ENCODE data around the gene VPS13D. TPM values are rescaled to one million over a fixed set of nuclear protein-coding genes. Genes with fewer than 3 reads are reported as not detected.

VPS13D gene
- total and polyA plus RNA-seq, 2 of the 4 experiments (the other 2 are of a cell fraction), result 9.0 to 16.3 TPM

DNA sequence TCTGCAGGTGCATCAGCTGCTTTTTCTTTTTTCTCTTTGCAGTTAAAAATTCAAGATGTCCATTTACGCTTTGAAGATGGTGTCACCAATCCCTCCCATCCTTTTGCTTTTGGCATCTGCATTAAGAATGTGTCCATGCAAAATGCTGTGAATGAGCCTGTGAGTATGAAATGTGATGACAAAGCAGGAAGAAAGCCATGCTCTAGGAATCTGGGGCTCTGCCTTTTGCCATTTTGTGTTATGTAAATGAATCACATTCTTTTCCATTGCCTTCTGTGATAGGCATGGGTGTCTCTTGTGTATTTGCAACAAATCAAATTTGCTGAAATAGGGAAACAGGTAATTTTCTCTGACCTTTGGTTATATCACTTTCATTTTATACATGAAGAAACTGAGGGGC lies 19.4 kb downstream of the VPS13D start:
- H3K14ac ChIP-seq (replicated peaks; ENCODE audit: low read depth, low read length), result no peak overlapping the region
- ChIA-PET CTCF (interaction anchor here (0.7 kb wide), 1 partner anchor 24 kb away, joined by 3 read pairs; no protein-coding TSS in a partner anchor), POLR2A (ENCODE audit: unreplicated experiment) (no interaction called here)
- no peak overlapping the region for H3K4me2 ChIP-seq (ENCODE audit: low read depth, low read length)
- DNase-seq, result peak; percentile 58
- no peak overlapping the region for H3K18ac ChIP-seq (ENCODE audit: low read depth, low read length)
- no peak overlapping the region for H2AK5ac ChIP-seq (ENCODE audit: low read depth, low read length)
- H3K9ac ChIP-seq (ENCODE audit: low read depth, low read length), result no peak overlapping the region
- H2BK20ac ChIP-seq (ENCODE audit: low read depth, low read length), result no peak overlapping the region
- intact Hi-C loops (cut with micrococcal nuclease), result no loop called here
- H3K27me3 ChIP-seq (ENCODE audit: control insufficient read depth, insufficient read depth, low read length), result no peaks in the 10 kb centered on the region
- H2BK5ac ChIP-seq (ENCODE audit: low read depth, low read length, poor library complexity, severe bottlenecking), result no peak overlapping the region
- H2AK9ac ChIP-seq (replicated peaks; ENCODE audit: low read depth, low read length, poor library complexity), result no peak overlapping the region
- H3K4ac ChIP-seq (ENCODE audit: low read depth, low read length), result no peak overlapping the region
- no peak overlapping the region for H2AFZ ChIP-seq (replicated peaks; ENCODE audit: low read length, poor library complexity)
- H4K5ac ChIP-seq (ENCODE audit: low read depth, low read length), result no peak overlapping the region
- H2BK15ac ChIP-seq (ENCODE audit: low read depth, low read length), result no peak overlapping the region
- WGBS, 2 experiments (ENCODE audit: extremely low coverage in 2 of 2, insufficient read length in 1 of 2), result no CpG with 5 or more reads among the region's 1 CpG
- H4K20me1 ChIP-seq (ENCODE audit: insufficient read depth, low read length), result no peaks in the 10 kb centered on the region
- H3K27ac ChIP-seq (ENCODE audit: insufficient read depth, low read length), result no peak overlapping the region
- no peaks in the 10 kb centered on the region; the same call in 1 of the 2 replicates for H3K9me1 ChIP-seq (ENCODE audit: insufficient read depth, low read length)
- H3K56ac ChIP-seq (ENCODE audit: extremely low read depth, insufficient read depth, low read length), result no peak overlapping the region
- no peaks in the 10 kb centered on the region for H3K9me3 ChIP-seq (ENCODE audit: control insufficient read depth, insufficient read depth, low read length)
- TF ChIP-seq MAFK (IDR thresholded peaks at IDR 0.05; ENCODE audit: low read depth, low read length) (peak; percentile 74), RCOR1 (IDR thresholded peaks at IDR 0.05; ENCODE audit: insufficient replicate concordance, low read length) (no peak)
- H2BK120ac ChIP-seq (ENCODE audit: low read depth, low read length), result no peak overlapping the region
- ATAC-seq (ENCODE audit: low read depth), result peak; percentile 70
- in situ Hi-C loops (cut with MboI; ENCODE audit: low sequenced_read_pairs), result no loop called here
- no peak overlapping the region for H3K23ac ChIP-seq (ENCODE audit: low read depth, low read length)
- no peak overlapping the region for H3K4me3 ChIP-seq (ENCODE audit: insufficient read depth, low read depth, low read length)
- no peak overlapping the region for H4K91ac ChIP-seq (ENCODE audit: insufficient read depth, low read depth, low read length)
- H3K79me1 ChIP-seq (ENCODE audit: low read depth in 1 of 2, low read length in 2 of 2), result peaks cover 4 to 12% of the 10 kb centered on the region in 2 experiments; a peak in 2 of 4 replicates
- BruUV-seq (replicated peaks), result no TSS peak
- 0 out of 2 replicates have a peak, but pooled peaks cover 3% of the 10 kb centered on the region for H3K4me1 ChIP-seq (ENCODE audit: control insufficient read depth, insufficient read depth, low read length)
- H3K36me3 ChIP-seq (ENCODE audit: control insufficient read depth, insufficient read depth, low read length), result peaks cover 28% of the 10 kb centered on the region
- H4K8ac ChIP-seq (ENCODE audit: low read depth in 2 of 2, low read length in 2 of 2), result no peak overlapping the region
- dilution Hi-C loops (cut with HindIII; ENCODE audit: low sequenced_read_pairs, unreplicated experiment), result no loop called here
